ENCODE results near the gene PRKG1.

DNA sequence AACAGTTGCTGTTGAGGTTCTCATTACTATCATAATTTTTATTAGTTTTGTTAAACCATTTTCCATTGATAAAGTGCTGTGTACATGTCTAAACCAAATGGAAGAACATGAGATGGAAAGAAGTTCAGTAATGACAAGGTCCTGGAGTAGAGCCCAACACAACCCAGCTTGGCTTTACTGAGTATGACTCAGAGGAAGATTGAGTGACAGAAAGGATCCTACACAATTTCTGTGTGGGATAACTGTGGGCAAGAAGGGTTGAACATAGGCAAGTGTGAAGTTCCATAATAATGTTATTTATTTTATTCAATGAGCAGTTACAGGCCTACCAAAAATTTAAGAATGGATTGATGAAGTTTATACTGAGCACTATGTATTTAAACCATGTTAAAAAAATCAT is 15.9 kb downstream of the PRKG1 start:
- TF ChIP-seq, protein P1, sequence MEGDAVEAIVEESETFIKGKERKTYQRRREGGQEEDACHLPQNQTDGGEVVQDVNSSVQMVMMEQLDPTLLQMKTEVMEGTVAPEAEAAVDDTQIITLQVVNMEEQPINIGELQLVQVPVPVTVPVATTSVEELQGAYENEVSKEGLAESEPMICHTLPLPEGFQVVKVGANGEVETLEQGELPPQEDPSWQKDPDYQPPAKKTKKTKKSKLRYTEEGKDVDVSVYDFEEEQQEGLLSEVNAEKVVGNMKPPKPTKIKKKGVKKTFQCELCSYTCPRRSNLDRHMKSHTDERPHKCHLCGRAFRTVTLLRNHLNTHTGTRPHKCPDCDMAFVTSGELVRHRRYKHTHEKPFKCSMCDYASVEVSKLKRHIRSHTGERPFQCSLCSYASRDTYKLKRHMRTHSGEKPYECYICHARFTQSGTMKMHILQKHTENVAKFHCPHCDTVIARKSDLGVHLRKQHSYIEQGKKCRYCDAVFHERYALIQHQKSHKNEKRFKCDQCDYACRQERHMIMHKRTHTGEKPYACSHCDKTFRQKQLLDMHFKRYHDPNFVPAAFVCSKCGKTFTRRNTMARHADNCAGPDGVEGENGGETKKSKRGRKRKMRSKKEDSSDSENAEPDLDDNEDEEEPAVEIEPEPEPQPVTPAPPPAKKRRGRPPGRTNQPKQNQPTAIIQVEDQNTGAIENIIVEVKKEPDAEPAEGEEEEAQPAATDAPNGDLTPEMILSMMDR (IDR thresholded peaks at IDR 0.05; ENCODE audit: insufficient read depth, low read length): no peak
- TF ChIP-seq POLR2AphosphoS5 (IDR thresholded peaks at IDR 0.05; ENCODE audit: low read depth): no peak

Data from HL-60 (cell line).